Gastroesophageal sphincter (tissue), 3 donors: ENCODE measurements around the gene PMM1.

Experiments
- EP300 ChIP-seq: sonication (generic); formaldehyde crosslinking; IDR thresholded peaks from one replicate; pipeline ENCODE4 v1.6.1; 2017; ENCODE audit warnings: antibody characterized with exemption, mild to moderate bottlenecking
- POLR2A ChIP-seq, 2 donors: fragments of 450-650 bp; IDR thresholded peaks; one replicate each; pipeline ENCODE4 v1.6.1; 2017; ENCODE audit warnings: antibody characterized with exemption in 2 of 2, mild to moderate bottlenecking in 2 of 2, moderate library complexity in 1 of 2
- POLR2AphosphoS5 ChIP-seq: sonication (generic); formaldehyde crosslinking; IDR thresholded peaks from one replicate; pipeline ENCODE4 v1.6.1; 2017; ENCODE audit warnings: antibody characterized with exemption
- TF ChIP-seq, protein P1 (sequence below), 4 experiments: fragments of 200-600 bp in 2 of 4; fragments of 450-650 bp in 2 of 4; sonication (generic) in 1 of 4; IDR thresholded peaks; one replicate each; pipeline ENCODE4 v1.5.1; 2017 to 2019; ENCODE audit warnings: antibody characterized with exemption in 4 of 4, mild to moderate bottlenecking in 2 of 4, moderate library complexity in 2 of 4

DNA sequence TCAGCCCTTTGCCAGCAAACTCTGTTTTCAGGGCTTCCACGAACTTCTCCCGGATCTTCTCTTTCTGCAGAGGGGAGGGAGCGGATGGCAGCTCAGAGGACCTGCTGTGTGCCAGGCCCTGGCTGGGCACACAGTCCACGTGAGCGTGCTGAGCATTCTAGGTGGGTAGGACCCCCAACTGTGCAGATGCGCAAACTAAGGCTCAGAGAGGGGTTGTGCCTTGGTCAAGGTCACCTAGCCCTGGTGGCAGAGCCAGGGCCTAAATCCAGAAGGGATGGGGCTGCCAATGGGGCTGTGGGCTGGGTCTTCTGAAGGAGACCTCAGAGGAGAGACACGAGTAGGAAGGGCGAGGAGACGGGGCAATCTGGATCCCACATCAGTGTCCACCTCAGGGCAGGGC lies 10.8 kb downstream of the PMM1 start:
- TF ChIP-seq, protein P1, sequence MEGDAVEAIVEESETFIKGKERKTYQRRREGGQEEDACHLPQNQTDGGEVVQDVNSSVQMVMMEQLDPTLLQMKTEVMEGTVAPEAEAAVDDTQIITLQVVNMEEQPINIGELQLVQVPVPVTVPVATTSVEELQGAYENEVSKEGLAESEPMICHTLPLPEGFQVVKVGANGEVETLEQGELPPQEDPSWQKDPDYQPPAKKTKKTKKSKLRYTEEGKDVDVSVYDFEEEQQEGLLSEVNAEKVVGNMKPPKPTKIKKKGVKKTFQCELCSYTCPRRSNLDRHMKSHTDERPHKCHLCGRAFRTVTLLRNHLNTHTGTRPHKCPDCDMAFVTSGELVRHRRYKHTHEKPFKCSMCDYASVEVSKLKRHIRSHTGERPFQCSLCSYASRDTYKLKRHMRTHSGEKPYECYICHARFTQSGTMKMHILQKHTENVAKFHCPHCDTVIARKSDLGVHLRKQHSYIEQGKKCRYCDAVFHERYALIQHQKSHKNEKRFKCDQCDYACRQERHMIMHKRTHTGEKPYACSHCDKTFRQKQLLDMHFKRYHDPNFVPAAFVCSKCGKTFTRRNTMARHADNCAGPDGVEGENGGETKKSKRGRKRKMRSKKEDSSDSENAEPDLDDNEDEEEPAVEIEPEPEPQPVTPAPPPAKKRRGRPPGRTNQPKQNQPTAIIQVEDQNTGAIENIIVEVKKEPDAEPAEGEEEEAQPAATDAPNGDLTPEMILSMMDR (IDR thresholded peaks at IDR 0.05), result no peak
- TF ChIP-seq POLR2AphosphoS5 (no peak), POLR2A (IDR thresholded peaks at IDR 0.05) (no peak), EP300 (no peak)
